ENCODE data around the gene ATPAF2.

Gene ATPAF2

GRCh38 chr17:18038861-18039534, at the start of gene ATPAF2, which contains the start of gene GID4:
TSS of gene ATPAF2 (minus strand) at chr17:18039168. CDS start at chr17:18039013, 155 bp downstream.
TSS of gene GID4 (plus strand) at chr17:18039408. CDS start at chr17:18039465, 57 bp downstream.
- DNase-seq, result peak; percentile 99

GRCh38 chr17:18087610-18088491, 48.9 kb upstream of the ATPAF2 start, which contains the start of gene DRG2:
TSS of gene DRG2 (plus strand) at chr17:18087948. CDS start at chr17:18088024, 76 bp downstream.
- peak; percentile 82 for DNase-seq

- DNase-seq, result no peak
Observed at GRCh38 chr17:18084256-18084655, 45.3 kb upstream of the ATPAF2 start.

- DNase-seq, result no peak
Observed at GRCh38 chr17:18079543-18079942, 40.6 kb upstream of the ATPAF2 start.

- no peak for DNase-seq
Observed at GRCh38 chr17:18076936-18077335, 38.0 kb upstream of the ATPAF2 start.

GRCh38 chr17:18074566-18075272, 35.8 kb upstream of the ATPAF2 start:
- no peak for DNase-seq

- no peak for DNase-seq
Observed at GRCh38 chr17:18071751-18072150, 32.8 kb upstream of the ATPAF2 start.

GRCh38 chr17:18070861-18071340, 31.9 kb upstream of the ATPAF2 start:
- DNase-seq, result no peak

- no peak for DNase-seq
Observed at GRCh38 chr17:18069101-18069500, 30.1 kb upstream of the ATPAF2 start.

GRCh38 chr17:18066866-18067265, 27.9 kb upstream of the ATPAF2 start:
- DNase-seq, result no peak

GRCh38 chr17:18065546-18065945, 26.6 kb upstream of the ATPAF2 start:
- no peak for DNase-seq

- no peak for DNase-seq
Observed at GRCh38 chr17:18064053-18064452, 25.1 kb upstream of the ATPAF2 start.

- no peak for DNase-seq
Observed at GRCh38 chr17:18059283-18059682, 20.3 kb upstream of the ATPAF2 start.

- no peak for DNase-seq
Observed at GRCh38 chr17:18056214-18056613, 17.2 kb upstream of the ATPAF2 start.

GRCh38 chr17:18055597-18055996, 16.6 kb upstream of the ATPAF2 start:
- no peak for DNase-seq

GRCh38 chr17:18045691-18046350, 6.9 kb upstream of the ATPAF2 start:
- DNase-seq, result no peak

GRCh38 chr17:18044609-18045008, 5.6 kb upstream of the ATPAF2 start:
- DNase-seq, result no peak

- no peak for DNase-seq
Observed at GRCh38 chr17:18043491-18043890, 4.5 kb upstream of the ATPAF2 start.

GRCh38 chr17:18042983-18043382, 4.0 kb upstream of the ATPAF2 start:
- no peak for DNase-seq

- no peak for DNase-seq
Observed at GRCh38 chr17:18041776-18042175, 2.8 kb upstream of the ATPAF2 start.

- DNase-seq, result no peak
Observed at GRCh38 chr17:18040261-18040858, 1.4 kb upstream of the ATPAF2 start.
